HepG2 (cell line): Measurements from ENCODE around the gene CCDC73. TPM values are rescaled to one million over a fixed set of nuclear protein-coding genes. Genes with fewer than 3 reads are reported as not detected.
A peak's percentile ranks its signal among the peaks of the same experiment; 100 is the strongest.

ENCODE experiments used
- ATAC-seq: fragments of 200-7000 bp; cut with Tn5 transposase; 3 replicates; pipeline ENCODE4 v1.9.1; 2020; ENCODE audit warnings: mild to moderate bottlenecking, moderate library complexity
- BruUV-seq: library from RNA; stranded (reverse); fragments of 400-500 nt; replicated peaks from 2 replicates; lab custom pipeline; 2021; lab: Mats Ljungman, UMichigan
- CTCF ChIA-PET: fragments of 300-600 bp; formaldehyde crosslinking; extraction: SDS; loops from one replicate; lab custom pipeline; 2021; ENCODE audit warnings: low total read pairs, inconsistent platforms, low intra/inter-chr PET ratio; lab: Yijun Ruan, JAX
- POLR2A ChIA-PET: fragments of 350-600 bp; sonication (Branson Sonifier 250); formaldehyde crosslinking; loops from one replicate; lab custom pipeline; 2020; ENCODE audit warnings: antibody characterized with exemption, inconsistent platforms; lab: Yijun Ruan, JAX
- DNase-seq: peaks from one replicate; pipeline ENCODE4 v3.0.0-alpha.2; 2015; ENCODE audit warnings: low spot score
- FAIRE-seq: peaks from 3 replicates; lab custom pipeline; 2011; peaks lifted over from hg19 to GRCh38; lab: Jason Lieb, UNC
- H2AFZ ChIP-seq: one replicate; pipeline ENCODE4 v1.6.1; 2011; ENCODE audit warnings: low read length, inconsistent platforms
- H3K27ac ChIP-seq: fragments of 300-600 bp; 3 replicates; pipeline ENCODE4 v1.8.0; 2011; ENCODE audit warnings: mixed run types, mild to moderate bottlenecking, mixed read lengths, low read length, inconsistent platforms; ENCODE audit not compliant: insufficient read depth; ENCODE audit errors: extremely low read length
- H3K27me3 ChIP-seq, 2 experiments: fragments of 200-600 bp in 1 of 2; 2 replicates in 1 of 2; 3 replicates in 1 of 2; pipeline versions ENCODE4 v1.6.0 to v1.8.0; 2011; ENCODE audit warnings: low read length in 2 of 2, mild to moderate bottlenecking in 2 of 2, moderate library complexity in 2 of 2, inconsistent platforms in 1 of 2; ENCODE audit not compliant: insufficient read depth in 2 of 2, control insufficient read depth in 1 of 2
- H3K36me3 ChIP-seq, 2 experiments: fragments of 200-600 bp in 1 of 2; replicated peaks in 1 of 2; 2 replicates in 1 of 2; 3 replicates in 1 of 2; pipeline versions ENCODE4 v1.5.1 to v1.8.0; 2011; ENCODE audit warnings: low read length in 2 of 2, inconsistent platforms in 1 of 2; ENCODE audit not compliant: insufficient read depth in 2 of 2, control insufficient read depth in 1 of 2
- H3K4me1 ChIP-seq: 2 replicates; pipeline ENCODE4 v1.5.1; 2012; ENCODE audit warnings: low read length, inconsistent platforms; ENCODE audit not compliant: insufficient read depth
- H3K4me2 ChIP-seq: 2 replicates; pipeline ENCODE4 v1.6.0; 2011; ENCODE audit warnings: low read depth, low read length, inconsistent platforms
- H3K4me3 ChIP-seq, 3 experiments: fragments of 200-600 bp in 1 of 3; sonication (generic), shearing (Covaris generic) in 1 of 3; replicated peaks in 1 of 3; 2 replicates each; pipeline ENCODE4 v1.5.1; 2011 to 2016; ENCODE audit warnings: low read length in 3 of 3, inconsistent platforms in 2 of 3, low read depth in 2 of 3, mild to moderate bottlenecking in 2 of 3, control low read depth in 1 of 3, mixed read lengths in 1 of 3; ENCODE audit not compliant: insufficient read depth in 1 of 3
- H3K79me2 ChIP-seq: one replicate; pipeline ENCODE4 v1.6.1; 2011; ENCODE audit warnings: low read length, inconsistent platforms; ENCODE audit not compliant: insufficient read depth
- H3K9ac ChIP-seq: 2 replicates; pipeline ENCODE4 v1.6.0; 2011; ENCODE audit warnings: mild to moderate bottlenecking, low read depth, low read length, inconsistent platforms; ENCODE audit not compliant: insufficient read depth
- H3K9me3 ChIP-seq: 2 replicates; pipeline ENCODE4 v1.5.1; 2012; ENCODE audit warnings: mild to moderate bottlenecking, low read length
- H4K20me1 ChIP-seq: 2 replicates; pipeline ENCODE4 v1.6.0; 2011; ENCODE audit warnings: inconsistent platforms, mild to moderate bottlenecking, low read length, moderate library complexity; ENCODE audit not compliant: insufficient read depth
- ASH2L ChIP-seq: fragments of 300-600, 200-600 bp; sonication (generic); IDR thresholded peaks from 2 replicates; pipeline ENCODE4 v1.7.0; 2017; ENCODE audit warnings: low read depth, mild to moderate bottlenecking, moderate library complexity, mixed read lengths, low read length; ENCODE audit not compliant: insufficient read length
- CHCHD3 ChIP-seq: sonication (generic); formaldehyde crosslinking; IDR thresholded peaks from 2 replicates; pipeline ENCODE4 v1.8.0; 2022; ENCODE audit warnings: mild to moderate bottlenecking, missing genetic modification reagents, moderate library complexity
- FOXA1 ChIP-seq, 2 experiments: fragments of 450-650 bp in 1 of 2; sonication (generic) in 1 of 2; formaldehyde crosslinking in 1 of 2; IDR thresholded peaks; 2 replicates each; pipeline versions ENCODE4 v1.4.0 to v1.6.1; 2016 to 2020; ENCODE audit warnings: missing genetic modification reagents in 1 of 2
- FOXJ3 ChIP-seq: sonication (generic); formaldehyde crosslinking; IDR thresholded peaks from 2 replicates; pipeline ENCODE4 v1.4.0; 2020; ENCODE audit warnings: missing genetic modification reagents, mild to moderate bottlenecking, borderline replicate concordance
- HOXA5 ChIP-seq: sonication (generic); formaldehyde crosslinking; IDR thresholded peaks from 2 replicates; pipeline ENCODE4 v1.4.0; 2020; ENCODE audit warnings: missing genetic modification reagents
- IRF9 ChIP-seq: sonication (generic); formaldehyde crosslinking; IDR thresholded peaks from 2 replicates; pipeline ENCODE4 v1.8.0; 2022; ENCODE audit warnings: missing genetic modification reagents, mild to moderate bottlenecking, borderline replicate concordance
- NR2F1 ChIP-seq, 2 experiments: fragments of 450-650 bp in 1 of 2; formaldehyde crosslinking in 1 of 2; IDR thresholded peaks; 2 replicates each; pipeline versions ENCODE4 v1.5.0 to v1.6.1; 2016 to 2020; ENCODE audit warnings: mild to moderate bottlenecking in 1 of 2, missing compliant biosample characterization in 1 of 2, missing genetic modification reagents in 1 of 2, moderate library complexity in 1 of 2
- NR2F6 ChIP-seq, 2 experiments: IDR thresholded peaks; 2 replicates each; pipeline ENCODE4 v1.6.1; 2016; ENCODE audit warnings: antibody characterized with exemption in 1 of 2, mild to moderate bottlenecking in 1 of 2
- RARA ChIP-seq: IDR thresholded peaks from 2 replicates; pipeline ENCODE4 v1.6.1; 2016; ENCODE audit warnings: missing genetic modification reagents, missing compliant biosample characterization
- ZFP90 ChIP-seq: sonication (generic); formaldehyde crosslinking; IDR thresholded peaks from 2 replicates; pipeline ENCODE4 v1.8.0; 2022; ENCODE audit warnings: missing genetic modification reagents, mild to moderate bottlenecking, inconsistent platforms, borderline replicate concordance
- ZNF160 ChIP-seq: sonication (generic); formaldehyde crosslinking; IDR thresholded peaks from 2 replicates; pipeline ENCODE4 v1.8.0; 2022; ENCODE audit warnings: mild to moderate bottlenecking, inconsistent platforms, missing genetic modification reagents
- ZNF280D ChIP-seq: sonication (generic); formaldehyde crosslinking; IDR thresholded peaks from 2 replicates; pipeline ENCODE4 v1.5.1; 2020; ENCODE audit warnings: mild to moderate bottlenecking, missing genetic modification reagents
- ZNF503 ChIP-seq: sonication (generic); formaldehyde crosslinking; IDR thresholded peaks from 2 replicates; pipeline ENCODE4 v1.4.0; 2020; ENCODE audit warnings: missing genetic modification reagents
- ZNF770 ChIP-seq: sonication (generic); formaldehyde crosslinking; IDR thresholded peaks from 2 replicates; pipeline ENCODE4 v1.5.0; 2020; ENCODE audit warnings: mild to moderate bottlenecking, missing genetic modification reagents
- WGBS: methylation state at CpG from one replicate; pipeline ENCODE4 v1.1.6; 2017; ENCODE audit warnings: low lambda C conversion rate; 5-methylcytosine and 5-hydroxymethylcytosine counted together
- in situ Hi-C: cut with HindIII; loops from 2 replicates; pipeline ENCODE4 v1.10.0; 2017; ENCODE audit warnings: low pct_unique_long_range_greater_than_20kb; ENCODE audit not compliant: extremely low pct_ligation_motif_present
- intact Hi-C: fragments of 100-400 bp; cut with micrococcal nuclease; formaldehyde crosslinking; loops from one replicate; pipeline ENCODE4 v1.10.0; 2022; ENCODE audit not compliant: unreplicated experiment
- polyA plus RNA-seq, 8 experiments: library from polyadenylated mRNA; depleted of rRNA in 3 of 8; stranded (reverse) in 7 of 8; unstranded in 1 of 8; fragments of >200 nt; fragmentation: Illumina TruSeq in 4 of 8; extraction: Trizol in 4 of 8; gene quantifications; 2 replicates each; pipeline versions ENCODE4 v1.2.1 to v1.2.3, GENCODE V29; 2011 to 2016; ENCODE audit warnings: low read depth in 4 of 8, missing spikeins in 1 of 8, mixed read lengths in 1 of 8; ENCODE audit not compliant: insufficient read depth in 1 of 8
- total RNA-seq, 5 experiments: library from RNA; depleted of rRNA; stranded (reverse); fragments of >200 nt; fragmentation: Illumina TruSeq; extraction: Trizol; gene quantifications; 2 replicates each; pipeline ENCODE4 v1.2.3, GENCODE V29; 2016; ENCODE audit warnings: low read depth in 1 of 5

Gene CCDC73
- total and polyA plus RNA-seq, 2 of the 13 experiments (the other 11 are each of a cell fraction or from before 2014, with no cell fraction given): 0.01 to 0.11 TPM

- TF ChIP-seq ZNF160 (CRISPR knock-in tag) (no peak), RARA (CRISPR knock-in tag) (0 out of 2 replicates have a peak, but pooled peaks have one; percentile 18), FOXJ3 (CRISPR knock-in tag) (no peak), ZNF770 (CRISPR knock-in tag) (peak; percentile 45; the same call in 1 of the 2 replicates), ZNF503 (no peak), FOXA1 (IDR thresholded peaks at IDR 0.05) (no peak), FOXA1 (CRISPR knock-in tag; IDR thresholded peaks at IDR 0.05) (no peak), ZNF280D (CRISPR knock-in tag) (no peak), IRF9 (CRISPR knock-in tag) (no peak), CHCHD3 (CRISPR knock-in tag) (no peak), NR2F6 (IDR thresholded peaks at IDR 0.05) (peak; percentile 48), NR2F6 (CRISPR knock-in tag; IDR thresholded peaks at IDR 0.05) (peak; percentile 45), ASH2L (no peak), ZFP90 (no peak), HOXA5 (CRISPR knock-in tag) (no peak), NR2F1 (CRISPR knock-in tag; IDR thresholded peaks at IDR 0.05) (peak; percentile 60 to 76; a peak in 3 of 4 replicates)
- H3K79me2 ChIP-seq: no peaks in the 10 kb centered on the region
- H3K27me3 ChIP-seq: no peaks in the 10 kb centered on the region
- ChIA-PET POLR2A (no interaction called here), CTCF (no interaction called here)
- in situ Hi-C loops (no loop called here), intact Hi-C loops (no loop called here)
- H3K9me3 ChIP-seq: no peaks in the 10 kb centered on the region
- ATAC-seq: no peak; the same call in 2 of the 3 replicates
- H3K4me2 ChIP-seq: no peak overlapping the region; the same call in 1 of the 2 replicates
- H3K36me3 ChIP-seq: no peaks in the 10 kb centered on the region
- FAIRE-seq: no peak
- DNase-seq: no peak
- no peak overlapping the region for H3K4me3 ChIP-seq
- H3K27ac ChIP-seq: no peak overlapping the region
- peaks cover 6% of the 10 kb centered on the region for H3K4me1 ChIP-seq
- WGBS: 16% methylated on average over 3 of the region's 3 CpGs
- no TSS peak for BruUV-seq
- no peak overlapping the region for H3K9ac ChIP-seq
- no peaks in the 10 kb centered on the region for H4K20me1 ChIP-seq
- H2AFZ ChIP-seq: no peak overlapping the region
Observed at GRCh38 chr11:32785262-32785661, 9.2 kb downstream of the CCDC73 start.
